Measurements from ENCODE around the gene PIGW.
"Not testable (repeated sequence)": the region's sequence is repeated elsewhere in the genome, so short reads cannot be mapped to it uniquely, and the experiment has no call there.

PIGW gene

DNA sequence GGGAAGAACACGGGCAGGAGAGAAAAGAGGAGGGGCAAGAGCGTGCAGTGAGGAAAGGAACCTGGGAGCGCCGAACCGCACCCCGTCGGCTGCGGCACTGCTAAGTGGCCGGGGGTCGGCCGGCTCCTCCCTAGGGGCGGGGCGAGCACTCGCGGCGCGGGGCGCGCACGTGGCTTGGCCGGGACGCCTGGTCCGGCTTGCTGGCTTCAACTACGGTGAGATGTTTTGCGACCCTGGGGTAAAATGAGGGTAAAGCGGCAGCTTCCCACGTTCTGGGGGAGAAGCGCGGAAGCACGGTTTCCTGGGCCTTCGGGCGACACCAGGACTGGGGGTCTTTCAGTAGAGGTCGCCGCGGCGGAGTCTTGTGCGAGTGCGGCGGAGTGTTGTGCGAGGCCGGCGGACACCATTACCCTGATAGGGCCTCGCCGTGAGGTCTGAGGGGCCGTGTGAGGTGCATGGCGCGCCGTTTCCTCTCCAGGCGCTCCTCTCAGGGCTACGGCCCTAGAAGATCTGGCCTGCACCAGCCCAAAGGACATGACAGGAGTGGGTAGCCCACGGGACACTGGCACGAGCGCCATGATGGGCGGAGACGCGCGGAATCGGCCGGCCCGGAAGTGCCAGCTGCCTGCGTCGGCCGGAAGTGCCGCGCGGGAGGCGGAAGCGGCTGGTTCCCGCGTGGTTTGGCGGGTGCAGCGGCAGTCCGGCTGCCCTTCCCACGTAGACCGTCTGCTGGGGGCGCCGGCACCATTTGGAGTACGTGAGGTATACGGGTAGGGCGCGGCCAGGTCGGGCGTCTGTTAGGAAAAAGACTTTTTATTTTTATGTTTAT lies at the start of gene PIGW, which contains the start of gene MYO19:
PIGW (plus strand) TSS at position 148 of the 829 bp plus-strand sequence. CDS start 2,115 bp downstream, outside the sequence.
MYO19 (minus strand) TSS at position 29 of the 829 bp plus-strand sequence. CDS start 2,330 bp downstream, outside the sequence.
- DNase-seq = peak; percentile 83

GRCh38 chr17:36485027-36485426 lies 49.8 kb upstream of the PIGW start:
- DNase-seq = no peak

GRCh38 chr17:36485805-36486203 lies 49.0 kb upstream of the PIGW start:
- DNase-seq = no peak

DNA sequence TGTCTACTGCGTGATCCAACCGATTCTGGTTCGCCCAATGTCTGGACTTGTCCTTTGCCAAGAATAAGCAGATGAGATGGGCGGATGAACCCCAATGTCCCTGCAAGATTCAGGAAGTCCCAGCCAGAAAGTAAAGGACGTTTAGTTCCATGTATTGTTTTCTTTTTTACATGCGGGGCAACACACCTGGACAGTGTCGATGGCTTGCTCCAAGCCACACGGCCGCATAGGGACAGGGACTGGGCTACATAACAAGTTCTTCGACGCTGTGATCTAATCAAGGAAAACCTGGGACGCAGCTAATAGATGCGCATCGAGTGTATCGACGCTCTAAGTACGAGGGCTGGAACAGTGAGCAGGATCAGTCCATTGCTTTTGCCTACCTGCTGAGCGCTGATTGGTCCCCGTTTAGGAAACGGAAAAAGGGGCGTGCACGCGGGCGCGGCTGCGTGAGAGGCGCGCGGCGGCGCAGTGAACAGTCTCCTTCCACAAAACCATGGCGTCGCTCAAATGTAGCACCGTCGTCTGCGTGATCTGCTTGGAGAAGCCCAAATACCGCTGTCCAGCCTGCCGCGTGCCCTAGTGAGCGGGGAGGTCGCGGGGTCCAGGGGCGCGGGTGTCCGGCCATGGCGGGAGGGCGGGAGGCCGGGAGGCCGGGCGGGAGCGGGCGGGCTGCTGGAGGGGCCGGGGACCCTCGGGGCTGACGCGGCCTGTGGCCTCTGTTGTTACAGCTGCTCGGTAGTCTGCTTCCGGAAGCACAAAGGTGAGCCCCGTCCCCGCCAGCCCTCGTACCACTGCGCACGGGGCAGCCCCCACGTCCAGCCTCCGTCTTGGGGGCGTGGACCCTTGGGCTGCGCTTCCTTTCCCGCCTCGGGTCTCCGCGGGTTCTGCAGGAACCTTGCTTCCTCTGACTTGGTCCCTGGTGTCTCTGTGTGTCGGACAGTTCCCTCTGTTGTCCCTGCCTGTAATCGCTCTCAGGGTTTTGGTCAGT lies 48.3 kb upstream of the PIGW start, which contains the start of gene ZNHIT3:
ZNHIT3 (plus strand) TSS at position 478 of the 991 bp plus-strand sequence; CDS start at position 497, 19 bp downstream.
- DNase-seq = peak; percentile 85

DNA sequence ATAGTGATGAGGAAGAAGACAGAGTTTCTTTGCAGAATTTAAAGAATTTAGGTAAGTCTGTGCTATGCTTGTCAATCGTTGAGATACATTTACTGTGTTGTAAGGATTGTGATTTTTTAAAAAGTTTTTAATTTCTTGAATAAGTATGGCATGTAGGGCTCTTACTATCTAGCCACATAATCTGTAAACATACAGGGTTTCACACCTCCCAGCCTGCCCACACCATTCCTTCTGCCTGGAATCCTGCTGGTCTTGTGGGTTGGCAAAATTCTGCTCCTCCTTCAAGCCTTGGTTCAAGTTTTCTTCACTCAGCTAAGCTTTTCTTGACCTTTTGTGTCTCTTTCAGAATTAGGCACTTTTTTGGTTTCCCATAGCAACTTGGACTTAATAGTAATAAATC lies 40.8 kb upstream of the PIGW start:
- DNase-seq = no peak

DNA sequence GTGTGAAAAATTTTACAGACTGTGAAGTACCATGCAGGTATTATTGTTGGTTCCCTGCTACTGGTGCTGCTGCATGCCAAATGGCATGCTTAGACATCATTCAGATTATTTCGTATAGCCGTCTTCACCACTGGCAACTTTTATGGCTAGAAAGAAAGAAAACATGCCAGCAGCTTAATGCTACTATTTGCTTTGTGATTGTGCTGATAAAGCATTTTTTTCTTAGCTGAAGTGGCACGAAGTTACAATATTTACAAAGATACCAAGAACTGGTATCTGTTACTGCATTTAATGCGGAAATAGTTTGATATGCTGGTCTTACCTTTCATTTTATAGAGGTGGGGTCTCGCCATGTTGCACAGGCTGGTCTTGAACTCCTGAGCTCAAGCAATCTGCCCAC lies 40.1 kb upstream of the PIGW start:
- no peak for DNase-seq

DNA sequence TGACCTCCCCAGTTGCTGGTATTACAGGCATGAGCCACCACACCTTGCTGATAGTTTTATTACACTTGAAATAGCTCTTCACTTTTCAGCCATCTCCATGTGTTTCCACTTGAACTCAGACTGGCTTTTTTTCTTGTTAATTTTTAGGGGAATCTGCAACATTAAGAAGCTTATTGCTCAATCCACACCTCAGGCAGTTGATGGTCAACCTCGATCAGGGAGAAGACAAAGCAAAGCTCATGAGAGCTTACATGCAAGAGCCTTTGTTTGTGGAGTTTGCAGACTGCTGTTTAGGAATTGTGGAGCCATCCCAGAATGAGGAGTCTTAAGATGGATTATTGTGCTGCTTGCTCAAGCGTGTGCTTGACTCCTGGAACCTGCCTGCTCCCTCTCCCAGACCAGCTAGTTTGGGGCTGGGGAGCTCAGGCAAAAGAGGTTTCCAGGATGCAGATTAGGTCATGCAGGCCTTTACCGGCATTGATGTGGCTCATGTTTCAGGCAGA lies 39.7 kb upstream of the PIGW start:
- DNase-seq = no peak

DNA sequence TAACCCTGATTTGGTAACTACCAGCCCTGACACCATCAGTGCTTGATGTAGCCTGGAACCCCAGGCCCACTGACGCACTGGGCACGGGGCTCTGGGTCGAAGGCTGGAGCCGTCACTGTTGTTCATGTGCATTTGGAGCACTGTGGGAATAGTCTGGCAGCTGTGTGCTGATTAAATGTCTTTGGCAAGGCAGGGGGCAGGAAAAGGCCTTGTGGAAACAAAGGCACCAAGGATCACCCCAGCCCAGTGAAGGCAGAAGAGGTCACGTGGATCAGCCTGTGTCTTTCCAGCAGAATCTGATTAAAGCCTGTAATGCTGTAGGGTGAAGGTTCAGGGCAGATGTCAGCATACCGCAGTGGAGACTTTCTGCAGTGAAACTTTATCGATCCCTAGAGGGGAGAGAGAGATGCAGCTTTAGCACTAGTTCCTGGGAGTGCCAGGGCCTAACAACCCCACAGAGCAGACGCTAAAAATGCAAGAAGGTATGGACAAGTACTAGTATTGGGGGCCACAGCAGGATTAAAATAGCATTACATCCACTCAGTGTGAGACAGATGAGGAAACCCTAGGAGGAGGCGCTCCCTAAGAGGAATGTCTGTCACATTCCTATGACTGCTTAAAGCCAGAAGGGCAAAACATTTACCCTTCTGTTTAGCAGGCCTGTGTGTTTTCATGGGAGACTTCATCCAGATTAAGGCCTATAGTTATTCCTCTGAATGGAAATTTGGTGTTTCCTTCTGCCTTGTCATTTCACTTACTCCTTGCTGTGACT lies 38.6 kb upstream of the PIGW start:
- DNase-seq = no peak

DNA sequence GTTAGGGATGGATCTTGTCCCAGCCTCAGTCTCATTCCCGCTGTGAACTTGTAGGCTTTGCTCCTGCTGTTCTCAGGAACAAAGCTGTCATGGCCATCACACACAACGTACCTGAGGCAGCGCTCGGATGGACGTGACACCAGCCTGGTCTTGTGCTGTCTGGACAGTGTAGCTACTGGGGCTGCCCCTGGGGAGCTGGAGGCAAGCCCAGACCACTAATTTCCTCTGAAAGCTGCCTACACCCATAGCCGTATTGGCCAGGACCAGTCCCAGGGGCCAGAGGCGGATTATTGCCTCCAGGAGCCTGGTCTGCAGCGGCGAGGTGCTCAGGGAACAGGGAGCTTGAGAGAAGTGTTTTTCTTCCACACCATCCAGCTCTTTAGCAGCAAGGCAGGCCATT lies 36.6 kb upstream of the PIGW start:
- no peak for DNase-seq

DNA sequence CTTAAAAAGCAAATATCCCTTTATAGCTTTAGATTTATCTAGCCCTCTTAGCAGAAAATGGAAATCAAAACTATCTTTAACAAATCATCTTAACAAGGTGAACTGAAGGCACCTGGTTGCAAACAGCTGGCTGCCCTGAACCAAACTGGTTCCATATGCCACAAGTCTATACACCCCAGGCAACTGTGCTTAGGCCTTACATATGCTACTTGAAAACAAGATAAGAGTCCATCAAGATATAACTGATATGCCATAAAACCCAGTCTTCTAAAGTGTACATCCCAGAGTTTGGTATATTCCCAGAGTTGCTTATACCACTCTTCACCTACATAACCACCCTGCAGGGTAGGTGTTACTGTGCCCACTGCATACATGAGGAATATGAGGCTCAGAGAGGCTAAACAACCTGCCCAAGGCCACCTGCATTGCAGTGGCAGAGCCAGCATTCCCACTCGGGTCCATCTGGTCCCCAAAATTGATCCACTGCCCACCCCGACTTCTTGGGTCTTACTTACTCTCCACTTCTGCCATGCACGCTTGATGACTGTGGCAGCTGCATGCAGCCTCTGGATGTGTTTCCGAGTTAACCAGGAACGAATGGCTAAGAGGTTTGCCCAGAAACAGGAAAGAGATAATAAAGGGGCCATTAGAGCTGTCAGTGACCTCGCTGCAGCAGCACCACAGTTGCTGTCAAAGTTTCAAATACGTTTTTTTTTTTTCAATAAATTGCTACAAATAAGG lies 36.1 kb upstream of the PIGW start:
- no peak for DNase-seq

GRCh38 chr17:36500745-36501225 lies 34.0 kb upstream of the PIGW start:
- DNase-seq = no peak

DNA sequence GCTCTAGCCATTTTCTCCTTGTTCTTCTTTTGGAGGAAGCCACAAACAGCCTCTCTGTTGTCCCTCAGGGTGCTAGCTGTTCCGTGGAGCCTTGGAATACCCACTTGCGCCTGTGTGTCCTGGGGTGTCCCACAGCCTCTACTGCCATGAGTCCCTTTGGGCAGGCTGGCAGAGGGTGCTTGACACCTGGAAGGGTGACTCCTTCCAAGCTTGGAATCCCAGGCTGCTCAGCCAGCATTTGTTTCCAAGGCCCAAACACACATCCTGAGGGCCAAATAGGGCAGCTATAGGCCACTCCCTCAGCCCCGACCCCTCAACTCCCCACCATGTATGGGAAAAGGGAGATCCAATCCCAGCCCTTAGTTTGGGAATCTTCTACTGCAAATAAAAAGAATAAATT lies 33.4 kb upstream of the PIGW start:
- DNase-seq = no peak

DNA sequence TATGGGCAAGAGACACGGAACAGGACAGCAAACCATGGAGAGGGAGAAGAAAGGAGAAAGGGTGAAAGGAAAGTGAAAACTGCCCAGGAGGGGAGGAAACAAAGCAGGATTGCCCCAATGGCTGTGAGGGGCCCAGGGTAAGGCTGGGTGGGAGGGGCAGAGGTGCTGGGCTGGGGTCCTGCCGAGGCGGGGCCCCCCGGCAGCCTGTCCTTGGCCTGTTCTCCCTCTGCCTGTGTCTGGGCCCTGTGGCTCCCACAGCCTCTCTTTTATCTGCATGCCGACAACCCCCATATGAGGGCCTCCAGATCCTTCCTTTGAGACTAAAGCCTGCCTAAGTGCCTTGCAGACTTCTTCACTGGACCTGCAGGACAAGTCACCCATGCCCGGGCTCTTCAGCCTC lies 32.8 kb upstream of the PIGW start:
- DNase-seq = no peak

GRCh38 chr17:36503456-36504155 lies 31.2 kb upstream of the PIGW start:
- DNase-seq = no peak

GRCh38 chr17:36504156-36504545 lies 30.6 kb upstream of the PIGW start:
- DNase-seq = no peak

GRCh38 chr17:36505171-36505570 lies 29.6 kb upstream of the PIGW start:
- DNase-seq = no peak

GRCh38 chr17:36506249-36506826 lies 28.4 kb upstream of the PIGW start:
- DNase-seq = no peak

DNA sequence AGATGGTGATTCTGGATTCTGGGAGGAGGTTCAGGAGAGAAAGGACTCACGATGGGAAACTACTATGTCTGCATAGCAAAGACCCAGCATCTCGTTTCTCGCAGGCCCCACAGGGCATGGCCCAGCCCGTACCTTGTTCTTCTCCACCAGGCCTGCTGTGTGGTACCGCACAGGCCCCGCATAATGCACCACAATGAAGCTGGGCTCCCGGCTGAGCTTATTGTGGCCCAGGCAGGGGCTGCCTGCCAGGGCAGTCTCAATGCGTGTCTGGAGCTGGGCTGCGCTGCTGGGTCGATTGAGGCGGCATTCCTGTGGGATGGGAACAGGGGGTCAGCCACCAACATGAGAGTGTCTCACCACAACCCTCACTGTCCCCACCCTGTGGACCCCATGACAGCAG lies 28.0 kb upstream of the PIGW start:
- DNase-seq = no peak

DNA sequence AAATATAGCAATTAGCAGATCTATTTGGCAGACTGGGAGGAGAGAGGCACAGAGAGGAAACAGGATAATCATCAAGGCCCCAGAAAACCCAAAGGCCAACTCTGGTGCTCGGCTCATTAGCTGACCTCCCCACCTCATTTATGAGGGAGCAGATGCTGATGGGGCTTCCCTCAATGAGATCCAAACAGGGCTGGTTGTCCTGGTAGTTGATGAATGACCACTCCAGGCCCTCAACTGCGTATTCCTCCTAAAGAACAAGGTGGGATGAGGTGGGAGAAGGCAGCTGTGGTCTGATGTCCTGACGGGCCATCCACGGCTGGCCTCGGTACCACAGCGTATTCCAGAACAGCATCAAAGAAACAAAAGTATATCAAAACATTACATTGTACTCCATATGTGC lies 27.5 kb upstream of the PIGW start:
- DNase-seq = no peak

GRCh38 chr17:36508439-36508838 lies 26.3 kb upstream of the PIGW start:
- not testable (repeated sequence) for DNase-seq

Measured in DMS 273 treated with DMSO at 0.1 percent for 48 hours (cell line).